ENCODE measurements around the gene SLC17A8. TPM values are rescaled to one million over a fixed set of nuclear protein-coding genes. Genes with fewer than 3 reads are reported as not detected.

Gene SLC17A8
- polyA plus RNA-seq, 3 donors: not detected

GRCh38 chr12:100393200-100393599 lies 36.3 kb downstream of the SLC17A8 start:
- WGBS (ENCODE audit: insufficient coverage): 94% methylated on average over 3 of the region's 6 CpGs
- TF ChIP-seq, protein P1, sequence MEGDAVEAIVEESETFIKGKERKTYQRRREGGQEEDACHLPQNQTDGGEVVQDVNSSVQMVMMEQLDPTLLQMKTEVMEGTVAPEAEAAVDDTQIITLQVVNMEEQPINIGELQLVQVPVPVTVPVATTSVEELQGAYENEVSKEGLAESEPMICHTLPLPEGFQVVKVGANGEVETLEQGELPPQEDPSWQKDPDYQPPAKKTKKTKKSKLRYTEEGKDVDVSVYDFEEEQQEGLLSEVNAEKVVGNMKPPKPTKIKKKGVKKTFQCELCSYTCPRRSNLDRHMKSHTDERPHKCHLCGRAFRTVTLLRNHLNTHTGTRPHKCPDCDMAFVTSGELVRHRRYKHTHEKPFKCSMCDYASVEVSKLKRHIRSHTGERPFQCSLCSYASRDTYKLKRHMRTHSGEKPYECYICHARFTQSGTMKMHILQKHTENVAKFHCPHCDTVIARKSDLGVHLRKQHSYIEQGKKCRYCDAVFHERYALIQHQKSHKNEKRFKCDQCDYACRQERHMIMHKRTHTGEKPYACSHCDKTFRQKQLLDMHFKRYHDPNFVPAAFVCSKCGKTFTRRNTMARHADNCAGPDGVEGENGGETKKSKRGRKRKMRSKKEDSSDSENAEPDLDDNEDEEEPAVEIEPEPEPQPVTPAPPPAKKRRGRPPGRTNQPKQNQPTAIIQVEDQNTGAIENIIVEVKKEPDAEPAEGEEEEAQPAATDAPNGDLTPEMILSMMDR (IDR thresholded peaks at IDR 0.05): no peak
- Histone ChIP-seq H2AFZ (ENCODE audit: insufficient read depth, low read depth, low read length, poor library complexity, severe bottlenecking) (no peak overlapping the region), H3K4me1 (ENCODE audit: control insufficient read depth in 1 of 2, insufficient read depth in 2 of 2, low read length in 2 of 2) (no peaks in the 10 kb centered on the region), H3K27me3 (ENCODE audit: control insufficient read depth in 2 of 2, insufficient read depth in 2 of 2, low read length in 2 of 2) (no peaks in the 10 kb centered on the region), H3K36me3 (replicated peaks in 1 of 2; ENCODE audit: control insufficient read depth in 1 of 2, insufficient read depth in 2 of 2, low read length in 2 of 2) (no peaks in the 10 kb centered on the region), H3K27ac (ENCODE audit: low read depth in 1 of 2, low read length in 2 of 2) (no peak overlapping the region), H3K4me2 (replicated peaks; ENCODE audit: extremely low read depth, low read length, poor library complexity, severe bottlenecking) (no peak overlapping the region), H4K20me1 (ENCODE audit: insufficient read depth, low read length) (no peaks in the 10 kb centered on the region), H3K9ac (ENCODE audit: insufficient read depth, low read length, poor library complexity, severe bottlenecking) (no peak overlapping the region), H3K4me3 (replicated peaks in 1 of 3; ENCODE audit: low read depth in 2 of 3, low read length in 3 of 3) (no peak overlapping the region), H3K79me2 (ENCODE audit: insufficient read depth, low read length) (no peaks in the 10 kb centered on the region), H3K9me3 (replicated peaks in 1 of 2; ENCODE audit: control insufficient read depth in 1 of 2, insufficient read depth in 1 of 2, low read length in 2 of 2) (no peaks in the 10 kb centered on the region)
- no peak overlapping the region for H3K4me3 Mint-ChIP-seq
- no peak for DNase-seq
- peaks cover 0 to 3% (median 0%) of the 10 kb centered on the region in 3 donors for H3K27me3 Mint-ChIP-seq (ENCODE audit: low read depth in 3 of 3)
- no peaks in the 10 kb centered on the region for H3K36me3 Mint-ChIP-seq
- H3K27ac Mint-ChIP-seq: no peak overlapping the region
- no peaks in the 10 kb centered on the region for H3K9me3 Mint-ChIP-seq
- H3K4me1 Mint-ChIP-seq: no peaks in the 10 kb centered on the region
- intact Hi-C loops (cut with micrococcal nuclease): no loop called here

- H3K79me2 ChIP-seq (ENCODE audit: insufficient read depth, low read length): no peaks in the 10 kb centered on the region
- H3K4me2 ChIP-seq (replicated peaks; ENCODE audit: extremely low read depth, low read length, poor library complexity, severe bottlenecking): no peak overlapping the region
- Mint-ChIP-seq H3K9me3 (no peaks in the 10 kb centered on the region), H3K4me3 (no peak overlapping the region), H3K27me3 (ENCODE audit: low read depth in 3 of 3) (peaks cover 0 to 3% (median 1%) of the 10 kb centered on the region in 3 donors), H3K27ac (no peak overlapping the region), H3K4me1 (no peaks in the 10 kb centered on the region), H3K36me3 (no peaks in the 10 kb centered on the region)
- no peak overlapping the region for H3K27ac ChIP-seq (ENCODE audit: low read depth in 1 of 2, low read length in 2 of 2)
- WGBS (ENCODE audit: insufficient coverage): no CpG with 5 or more reads among the region's 6 CpGs
- no peak overlapping the region for H2AFZ ChIP-seq (ENCODE audit: insufficient read depth, low read depth, low read length, poor library complexity, severe bottlenecking)
- no peaks in the 10 kb centered on the region for H4K20me1 ChIP-seq (ENCODE audit: insufficient read depth, low read length)
- TF ChIP-seq, protein P1 (IDR thresholded peaks at IDR 0.05): no peak
- no peak overlapping the region for H3K9ac ChIP-seq (ENCODE audit: insufficient read depth, low read length, poor library complexity, severe bottlenecking)
- DNase-seq: no peak
- no peaks in the 10 kb centered on the region for H3K27me3 ChIP-seq (ENCODE audit: control insufficient read depth in 2 of 2, insufficient read depth in 2 of 2, low read length in 2 of 2)
- H3K4me3 ChIP-seq (replicated peaks in 1 of 3; ENCODE audit: low read depth in 2 of 3, low read length in 3 of 3): no peak overlapping the region
- intact Hi-C loops (cut with micrococcal nuclease): no loop called here
- H3K4me1 ChIP-seq (ENCODE audit: control insufficient read depth in 1 of 2, insufficient read depth in 2 of 2, low read length in 2 of 2): no peaks in the 10 kb centered on the region
- no peaks in the 10 kb centered on the region for H3K9me3 ChIP-seq (replicated peaks in 1 of 2; ENCODE audit: control insufficient read depth in 1 of 2, insufficient read depth in 1 of 2, low read length in 2 of 2)
- H3K36me3 ChIP-seq (replicated peaks in 1 of 2; ENCODE audit: control insufficient read depth in 1 of 2, insufficient read depth in 2 of 2, low read length in 2 of 2): no peaks in the 10 kb centered on the region
Measured at GRCh38 chr12:100395811-100396210, 38.9 kb downstream of the SLC17A8 start.

All from CD14-positive monocyte (primary cell).